H1 (cell line): ENCODE results near the gene TP53I13. TPM values are rescaled to one million over a fixed set of nuclear protein-coding genes. Genes with fewer than 3 reads are reported as not detected.

ENCODE experiments used
- CTCF ChIA-PET: fragments of 300-600 bp; sonication (Branson Sonifier 250); formaldehyde crosslinking; loops from one replicate; lab custom pipeline; 2021; ENCODE audit not compliant: partially characterized antibody; lab: Charles Lee
- POLR2A ChIA-PET: fragments of 300-600 bp; sonication (Branson Sonifier 250); formaldehyde crosslinking; loops from one replicate; lab custom pipeline; 2021; ENCODE audit warnings: inconsistent platforms; ENCODE audit not compliant: partially characterized antibody; lab: Charles Lee
- DNase-seq, 2 experiments: peaks; one replicate each; pipeline versions ENCODE4 v3.0.0 to v3.0.0-alpha.2; 2010 to 2022; ENCODE audit warnings: low spot score in 2 of 2, low read depth in 1 of 2, mixed read lengths in 1 of 2
- FAIRE-seq: peaks from 2 replicates; lab custom pipeline; 2011; peaks lifted over from hg19 to GRCh38; lab: Jason Lieb, UNC
- H2AFZ ChIP-seq: 2 replicates; pipeline ENCODE4 v1.8.1; 2012; ENCODE audit warnings: low read length, inconsistent platforms
- H2AK5ac ChIP-seq: 2 replicates; pipeline ENCODE4 v1.6.1; 2013; ENCODE audit warnings: low read depth, low read length
- H2BK120ac ChIP-seq: replicated peaks from 2 replicates; pipeline ENCODE3; 2013; ENCODE audit warnings: low read depth, low read length, inconsistent platforms
- H2BK12ac ChIP-seq: 2 replicates; pipeline ENCODE4 v1.6.1; 2013; ENCODE audit warnings: low read depth, low read length
- H2BK15ac ChIP-seq: 2 replicates; pipeline ENCODE4 v1.6.1; 2013; ENCODE audit warnings: low read length
- H2BK20ac ChIP-seq: 2 replicates; pipeline ENCODE4 v1.6.1; 2013; ENCODE audit warnings: low read length
- H2BK5ac ChIP-seq: 2 replicates; pipeline ENCODE4 v1.6.1; 2013; ENCODE audit warnings: low read depth, low read length
- H3K14ac ChIP-seq: 2 replicates; pipeline ENCODE4 v1.6.1; 2013; ENCODE audit warnings: inconsistent platforms; ENCODE audit not compliant: insufficient read length
- H3K18ac ChIP-seq: 2 replicates; pipeline ENCODE4 v1.6.1; 2013; ENCODE audit warnings: low read length; ENCODE audit errors: extremely low read depth
- H3K23ac ChIP-seq: 2 replicates; pipeline ENCODE4 v1.6.1; 2013; ENCODE audit warnings: inconsistent platforms; ENCODE audit not compliant: insufficient read length
- H3K23me2 ChIP-seq: 2 replicates; pipeline ENCODE4 v1.6.1; 2013; ENCODE audit warnings: low read depth, low read length
- H3K27ac ChIP-seq: 2 replicates; pipeline ENCODE4 v1.6.1; 2011; ENCODE audit warnings: low read depth, low read length, inconsistent platforms
- H3K27me3 ChIP-seq, 4 experiments: replicated peaks in 1 of 4; 1 replicate in 1 of 4; 2 replicates in 3 of 4; pipeline versions ENCODE4 v1.6.1 to v1.8.1; 2011 to 2013; ENCODE audit warnings: low read length in 3 of 4, mild to moderate bottlenecking in 3 of 4, inconsistent platforms in 2 of 4, mixed read lengths in 2 of 4, moderate library complexity in 1 of 4; ENCODE audit not compliant: control insufficient read depth in 3 of 4, insufficient read depth in 3 of 4; ENCODE audit errors: extremely low read depth in 1 of 4
- H3K36me3 ChIP-seq, 4 experiments: 2 replicates each; pipeline versions ENCODE4 v1.6.1 to v1.8.1; 2011 to 2013; ENCODE audit warnings: mild to moderate bottlenecking in 4 of 4, low read length in 3 of 4, moderate library complexity in 2 of 4, control low read depth in 1 of 4, inconsistent platforms in 1 of 4; ENCODE audit not compliant: insufficient read depth in 4 of 4, control insufficient read depth in 2 of 4
- H3K4ac ChIP-seq: replicated peaks from 2 replicates; pipeline ENCODE3; 2013; ENCODE audit warnings: low read length, low read depth, mixed read lengths, inconsistent platforms; ENCODE audit not compliant: insufficient read length
- H3K4me1 ChIP-seq, 4 experiments: replicated peaks in 1 of 4; 1 replicate in 1 of 4; 2 replicates in 3 of 4; pipeline versions ENCODE4 v1.6.1 to v1.8.1; 2011 to 2013; ENCODE audit warnings: low read length in 3 of 4, inconsistent platforms in 2 of 4, mixed read lengths in 1 of 4; ENCODE audit not compliant: insufficient read depth in 4 of 4, control insufficient read depth in 3 of 4
- H3K4me2 ChIP-seq, 2 experiments: 2 replicates each; pipeline versions ENCODE4 v1.6.1 to v1.8.1; 2011 to 2013; ENCODE audit warnings: low read depth in 2 of 2, low read length in 2 of 2, control low read depth in 1 of 2, inconsistent platforms in 1 of 2, mild to moderate bottlenecking in 1 of 2; ENCODE audit not compliant: insufficient read depth in 1 of 2
- H3K4me3 ChIP-seq, 4 experiments: fragments of 200-600, 300-600 bp in 1 of 4; sonication (generic), shearing (Covaris generic), sonication (Bioruptor Twin) in 1 of 4; 2 replicates each; pipeline versions ENCODE4 v1.5.1 to v1.8.1; 2011 to 2016; ENCODE audit warnings: low read length in 4 of 4, low read depth in 3 of 4, control low read depth in 2 of 4, inconsistent platforms in 2 of 4, mild to moderate bottlenecking in 2 of 4, mixed read lengths in 1 of 4, moderate library complexity in 1 of 4; ENCODE audit not compliant: insufficient read depth in 2 of 4; ENCODE audit errors: extremely low read depth in 1 of 4
- H3K56ac ChIP-seq: replicated peaks from 2 replicates; pipeline ENCODE3; 2013; ENCODE audit warnings: low read depth, mild to moderate bottlenecking, mixed read lengths, low read length, inconsistent platforms; ENCODE audit not compliant: insufficient read length
- H3K79me1 ChIP-seq: 2 replicates; pipeline ENCODE4 v1.6.1; 2013; ENCODE audit warnings: low read depth, low read length, control low read depth
- H3K79me2 ChIP-seq, 2 experiments: 2 replicates each; pipeline versions ENCODE4 v1.6.1 to v1.8.1; 2012 to 2013; ENCODE audit warnings: low read length in 2 of 2, mild to moderate bottlenecking in 2 of 2, inconsistent platforms in 1 of 2; ENCODE audit not compliant: insufficient read depth in 2 of 2, control insufficient read depth in 1 of 2
- H3K9ac ChIP-seq, 4 experiments: replicated peaks in 1 of 4; 1 replicate in 1 of 4; 2 replicates in 3 of 4; pipeline versions ENCODE4 v1.6.1 to v1.8.1; 2011 to 2013; ENCODE audit warnings: low read depth in 3 of 4, low read length in 3 of 4, control low read depth in 2 of 4, mild to moderate bottlenecking in 2 of 4, moderate library complexity in 2 of 4, inconsistent platforms in 1 of 4; ENCODE audit errors: extremely low read depth in 1 of 4
- H3K9me3 ChIP-seq, 2 experiments: 2 replicates each; pipeline versions ENCODE4 v1.6.1 to v1.8.1; 2012 to 2013; ENCODE audit warnings: mild to moderate bottlenecking in 2 of 2, moderate library complexity in 2 of 2, control low read depth in 1 of 2, inconsistent platforms in 1 of 2, low read depth in 1 of 2, low read length in 1 of 2, mixed read lengths in 1 of 2; ENCODE audit not compliant: insufficient read depth in 2 of 2
- H4K20me1 ChIP-seq, 2 experiments: replicated peaks in 1 of 2; 2 replicates each; pipeline versions ENCODE3 to v1.8.1; 2011 to 2013; ENCODE audit warnings: inconsistent platforms in 2 of 2, low read length in 2 of 2, mild to moderate bottlenecking in 1 of 2; ENCODE audit not compliant: insufficient read depth in 2 of 2, control insufficient read depth in 1 of 2
- H4K5ac ChIP-seq: 2 replicates; pipeline ENCODE4 v1.6.1; 2013; ENCODE audit warnings: low read length, low read depth, mixed read lengths, inconsistent platforms; ENCODE audit not compliant: insufficient read length
- H4K8ac ChIP-seq: 2 replicates; pipeline ENCODE4 v1.8.0; 2013; ENCODE audit warnings: mild to moderate bottlenecking, moderate library complexity, low read length, inconsistent platforms; ENCODE audit not compliant: insufficient read depth; ENCODE audit errors: extremely low read depth
- H4K91ac ChIP-seq: replicated peaks from 2 replicates; pipeline ENCODE3; 2013; ENCODE audit warnings: low read length, mixed read lengths, inconsistent platforms; ENCODE audit not compliant: insufficient read length
- ATF3 ChIP-seq: IDR thresholded peaks from 2 replicates; pipeline ENCODE4 v1.6.1; 2011; ENCODE audit warnings: low read depth, mild to moderate bottlenecking, low read length; ENCODE audit not compliant: insufficient read depth
- BACH1 ChIP-seq: IDR thresholded peaks from 2 replicates; pipeline ENCODE4 v1.6.1; 2012; ENCODE audit warnings: low read length, improper control_type of control experiment
- BRCA1 ChIP-seq: IDR thresholded peaks from 2 replicates; pipeline ENCODE4 v1.6.1; 2012; ENCODE audit warnings: low read depth, low read length, improper control_type of control experiment
- CHD2 ChIP-seq: IDR thresholded peaks from 2 replicates; pipeline ENCODE4 v1.6.1; 2012; ENCODE audit warnings: low read length, improper control_type of control experiment
- KDM5A ChIP-seq: fragments of 200-600 bp; IDR thresholded peaks from 2 replicates; pipeline ENCODE4 v1.7.1; 2012; ENCODE audit warnings: mild to moderate bottlenecking, low read length, inconsistent platforms, mixed read lengths
- RBBP5 ChIP-seq: IDR thresholded peaks from 2 replicates; pipeline ENCODE4 v1.7.1; 2012; ENCODE audit warnings: low read depth, mild to moderate bottlenecking, inconsistent platforms, low read length, moderate library complexity, borderline replicate concordance
- RXRA ChIP-seq: IDR thresholded peaks from 2 replicates; pipeline ENCODE4 v1.6.1; 2011; ENCODE audit warnings: low read depth, mild to moderate bottlenecking, low read length, moderate library complexity; ENCODE audit not compliant: insufficient read depth
- SP1 ChIP-seq: IDR thresholded peaks from 2 replicates; pipeline ENCODE4 v1.6.1; 2011; ENCODE audit warnings: low read depth, low read length
- SP4 ChIP-seq: IDR thresholded peaks from 2 replicates; pipeline ENCODE4 v1.6.1; 2012; ENCODE audit warnings: low read length, inconsistent platforms
- TAF1 ChIP-seq: IDR thresholded peaks from 2 replicates; pipeline ENCODE4 v1.6.1; 2011; ENCODE audit warnings: mild to moderate bottlenecking, low read depth, low read length
- TCF12 ChIP-seq: IDR thresholded peaks from 2 replicates; pipeline ENCODE4 v1.6.1; 2011; ENCODE audit warnings: low read depth, mild to moderate bottlenecking, low read length
- TEAD4 ChIP-seq: IDR thresholded peaks from 2 replicates; pipeline ENCODE4 v1.6.1; 2012; ENCODE audit warnings: low read depth, low read length, inconsistent platforms, mixed read lengths
- WGBS, 2 experiments: shearing (Covaris generic) in 1 of 2; methylation state at CpG; one replicate each; pipeline versions ENCODE4 v1.1.6 to v1.1.7; 2013 to 2015; ENCODE audit warnings: low lambda C conversion rate in 2 of 2, mixed read lengths in 2 of 2, inconsistent platforms in 1 of 2, low coverage in 1 of 2, missing lambda C conversion rate in 1 of 2; ENCODE audit not compliant: insufficient replicate concordance in 2 of 2, insufficient coverage in 1 of 2, insufficient read length in 1 of 2; ENCODE audit errors: extremely low coverage in 1 of 2, missing lambda C conversion rate in 1 of 2; 5-methylcytosine and 5-hydroxymethylcytosine counted together
- polyA plus RNA-seq, 7 experiments: library from polyadenylated mRNA; depleted of rRNA in 3 of 7; stranded (reverse) in 5 of 7; unstranded in 2 of 7; fragments of >200 nt in 5 of 7; fragments of 200-250 nt in 2 of 7; gene quantifications; 1 replicate in 5 of 7; 2 replicates in 1 of 7; 4 replicates in 1 of 7; pipeline versions ENCODE4 v1.2.1 to v1.2.3, GENCODE V29; 2011 to 2013; ENCODE audit warnings: missing spikeins in 2 of 7, mixed read lengths in 2 of 7
- total RNA-seq: library from RNA; stranded (reverse); fragmentation: NEBNext Ultra II Directional; extraction: Animal tissue kit (Norgen Biotek cat#: 25700); gene quantifications from 2 replicates; pipeline ENCODE4 v1.2.1, GENCODE V29; 2021

The TP53I13 gene
- total and polyA plus RNA-seq, 2 of the 8 experiments (the other 6 are each of a cell fraction or from before 2014, with no cell fraction given) = 22.4 to 35.7 TPM

- no peaks in the 10 kb centered on the region for H3K9me3 ChIP-seq
- no peak overlapping the region for H3K56ac ChIP-seq
- H4K20me1 ChIP-seq = no peaks in the 10 kb centered on the region
- H3K79me2 ChIP-seq = no peaks in the 10 kb centered on the region
- 95% methylated on average over 3 of the region's 3 CpGs; no CpG with 5 or more reads in 1 of the 2 experiments for WGBS, 2 experiments
- no peaks in the 10 kb centered on the region for H3K27me3 ChIP-seq
- H3K36me3 ChIP-seq = peaks cover 3 to 49% (median 19%) of the 10 kb centered on the region in 4 experiments; a peak in 6 of 8 replicates
- no peaks in the 10 kb centered on the region for H3K4me1 ChIP-seq
- H3K27ac ChIP-seq = no peak overlapping the region
- H3K4me3 ChIP-seq = no peak overlapping the region
- no peak overlapping the region for H4K91ac ChIP-seq
- POLR2A ChIA-PET = no interaction called here
- no peak overlapping the region for H3K23ac ChIP-seq
- no peak overlapping the region for H3K14ac ChIP-seq
- H3K18ac ChIP-seq = no peak overlapping the region
- no peak overlapping the region for H2AK5ac ChIP-seq
- H2BK5ac ChIP-seq = no peak overlapping the region
- CTCF ChIA-PET = interaction anchor here (1.8 to 2.7 kb wide), 2 partner anchors 10 to 156 kb away, joined by 6 to 23 read pairs; no protein-coding TSS in a partner anchor
- H3K9ac ChIP-seq = no peak overlapping the region
- no peak for TF ChIP-seq SP1
- no peak for TF ChIP-seq TEAD4
- TF ChIP-seq ATF3 = no peak
- no peak for TF ChIP-seq SP4
- no peak for TF ChIP-seq BACH1
- TF ChIP-seq TAF1 = no peak
- TF ChIP-seq CHD2 = no peak
- no peak for TF ChIP-seq RBBP5
- no peak for TF ChIP-seq KDM5A
- no peak for TF ChIP-seq RXRA
- TF ChIP-seq BRCA1 = no peak
- no peak for TF ChIP-seq TCF12
- H3K79me1 ChIP-seq = no peaks in the 10 kb centered on the region
- H2AFZ ChIP-seq = no peak overlapping the region
- H4K5ac ChIP-seq = no peak overlapping the region
- no peak overlapping the region for H3K4me2 ChIP-seq
- H3K4ac ChIP-seq = no peak overlapping the region
- no peak overlapping the region for H2BK12ac ChIP-seq
- no peak overlapping the region for H2BK20ac ChIP-seq
- H2BK120ac ChIP-seq = no peak overlapping the region
- no peak overlapping the region for H2BK15ac ChIP-seq
- FAIRE-seq (no peak), DNase-seq (no peak)
- H3K23me2 ChIP-seq = no peaks in the 10 kb centered on the region
- no peak overlapping the region for H4K8ac ChIP-seq
Observed at GRCh38 chr17:29526322-29526721, 42.2 kb upstream of the TP53I13 start.
